ENCODE measurements around the gene CD44. TPM values are rescaled to one million over a fixed set of nuclear protein-coding genes. Genes with fewer than 3 reads are reported as not detected.

The CD44 gene
- total RNA-seq, 1 donor from 2014 or later, result 155 TPM

DNA sequence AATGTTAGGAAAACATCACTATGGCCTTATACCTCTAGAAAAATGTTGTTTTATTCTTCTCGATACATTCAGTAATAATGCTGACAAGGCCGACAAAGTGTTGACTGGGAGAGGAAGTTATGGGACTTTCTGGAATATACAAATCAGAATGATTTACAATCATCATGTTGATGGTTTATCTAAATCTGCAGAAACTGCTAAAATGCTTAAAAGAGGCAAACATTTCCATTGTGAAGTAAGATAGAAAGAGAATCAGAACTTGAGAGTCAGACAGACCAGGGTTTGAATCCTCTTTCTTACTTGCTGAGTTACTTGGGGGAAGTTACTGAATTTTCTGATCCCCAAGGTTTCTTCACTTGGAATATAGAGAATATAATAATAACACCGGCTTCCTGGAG lies 89.4 kb downstream of the CD44 start:
- peaks cover 5% of the 10 kb centered on the region for H3K4me1 Mint-ChIP-seq (ENCODE audit: unreplicated experiment)
- no peak for DNase-seq (ENCODE audit: low spot score)
- peaks cover 15% of the 10 kb centered on the region for H3K36me3 Mint-ChIP-seq (ENCODE audit: low read depth, unreplicated experiment)
- H3K4me3 Mint-ChIP-seq (ENCODE audit: unreplicated experiment), result no peak overlapping the region
- H3K27me3 Mint-ChIP-seq (ENCODE audit: unreplicated experiment), result peaks cover 6% of the 10 kb centered on the region
- H3K9me3 Mint-ChIP-seq (ENCODE audit: unreplicated experiment), result no peaks in the 10 kb centered on the region
- no peak overlapping the region for H3K27ac Mint-ChIP-seq (ENCODE audit: unreplicated experiment)
- no peak for TF ChIP-seq CTCF (IDR thresholded peaks at IDR 0.05; ENCODE audit: unreplicated experiment)

GRCh38 chr11:35230388-35230787 lies 91.4 kb downstream of the CD44 start:
- H3K4me1 Mint-ChIP-seq (ENCODE audit: unreplicated experiment), result peaks cover 5% of the 10 kb centered on the region
- H3K27me3 Mint-ChIP-seq (ENCODE audit: unreplicated experiment), result peaks cover 6% of the 10 kb centered on the region
- DNase-seq (ENCODE audit: low spot score), result no peak
- H3K36me3 Mint-ChIP-seq (ENCODE audit: low read depth, unreplicated experiment), result peaks cover 15% of the 10 kb centered on the region
- no peak overlapping the region for H3K4me3 Mint-ChIP-seq (ENCODE audit: unreplicated experiment)
- no peak for TF ChIP-seq CTCF (IDR thresholded peaks at IDR 0.05; ENCODE audit: unreplicated experiment)
- no peak overlapping the region for H3K27ac Mint-ChIP-seq (ENCODE audit: unreplicated experiment)
- no peaks in the 10 kb centered on the region for H3K9me3 Mint-ChIP-seq (ENCODE audit: unreplicated experiment)

GRCh38 chr11:35231076-35231860 lies 92.3 kb downstream of the CD44 start:
- no peak overlapping the region for H3K27ac Mint-ChIP-seq (ENCODE audit: unreplicated experiment)
- peaks cover 11% of the 10 kb centered on the region for H3K36me3 Mint-ChIP-seq (ENCODE audit: low read depth, unreplicated experiment)

DNA sequence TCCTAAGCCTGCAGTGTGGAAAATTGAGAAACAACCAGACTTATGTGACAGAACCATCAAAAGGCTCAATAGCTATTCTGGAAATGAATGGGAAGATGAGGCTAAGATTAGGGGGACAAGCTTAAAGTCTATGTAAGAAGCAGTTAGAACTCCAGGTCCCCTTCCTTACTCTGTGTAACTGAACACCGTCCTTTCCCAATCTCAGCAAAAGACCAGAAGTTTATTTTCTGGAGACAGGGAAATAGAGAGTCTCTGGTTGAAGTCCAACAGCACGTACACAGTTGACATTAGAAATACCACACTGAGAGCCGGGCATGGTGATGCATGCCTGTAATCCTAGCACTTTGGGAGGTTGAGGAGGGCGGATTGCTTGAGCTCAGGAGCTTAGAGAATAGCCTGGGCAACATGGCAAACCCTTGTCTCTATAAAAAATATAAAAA lies 93.9 kb downstream of the CD44 start:
- Mint-ChIP-seq H3K9me3 (ENCODE audit: unreplicated experiment) (no peaks in the 10 kb centered on the region), H3K36me3 (ENCODE audit: low read depth, unreplicated experiment) (peaks cover 10% of the 10 kb centered on the region), H3K4me1 (ENCODE audit: unreplicated experiment) (peaks cover 3% of the 10 kb centered on the region), H3K27ac (ENCODE audit: unreplicated experiment) (no peak overlapping the region), H3K4me3 (ENCODE audit: unreplicated experiment) (no peak overlapping the region), H3K27me3 (ENCODE audit: unreplicated experiment) (peaks cover 6% of the 10 kb centered on the region)
- no peak for TF ChIP-seq CTCF (IDR thresholded peaks at IDR 0.05; ENCODE audit: unreplicated experiment)
- no peak for DNase-seq (ENCODE audit: low spot score)

More at GRCh38 chr11:35231076-35231860, 92.3 kb downstream of the CD44 start:
- DNase-seq (ENCODE audit: low spot score), result no peak
- H3K27me3 Mint-ChIP-seq (ENCODE audit: unreplicated experiment), result peaks cover 6% of the 10 kb centered on the region
- no peak for TF ChIP-seq CTCF (IDR thresholded peaks at IDR 0.05; ENCODE audit: unreplicated experiment)
- H3K4me1 Mint-ChIP-seq (ENCODE audit: unreplicated experiment), result peaks cover 5% of the 10 kb centered on the region
- no peak overlapping the region for H3K4me3 Mint-ChIP-seq (ENCODE audit: unreplicated experiment)
- no peaks in the 10 kb centered on the region for H3K9me3 Mint-ChIP-seq (ENCODE audit: unreplicated experiment)

DNA sequence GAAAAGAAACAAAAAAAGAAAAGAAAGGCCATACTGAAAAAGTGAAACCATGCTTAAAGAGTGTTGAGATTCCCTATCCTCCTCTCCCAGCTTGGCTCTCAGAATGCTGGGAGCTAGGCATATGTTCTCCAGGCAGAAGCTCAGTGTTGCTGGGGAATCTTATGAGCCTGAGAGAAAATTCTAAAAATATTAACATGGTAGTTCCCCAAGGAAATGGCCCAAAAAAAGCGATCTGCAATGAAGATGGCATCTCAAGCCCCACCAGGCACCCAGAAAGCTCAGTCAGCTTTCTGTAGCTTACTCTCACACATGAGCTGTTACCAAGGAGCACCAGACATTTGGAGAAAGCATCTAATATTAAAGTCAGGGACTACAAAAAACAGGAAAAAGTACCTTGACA lies 94.5 kb downstream of the CD44 start:
- H3K27ac Mint-ChIP-seq (ENCODE audit: unreplicated experiment), result no peak overlapping the region
- peaks cover 10% of the 10 kb centered on the region for H3K36me3 Mint-ChIP-seq (ENCODE audit: low read depth, unreplicated experiment)
- H3K9me3 Mint-ChIP-seq (ENCODE audit: unreplicated experiment), result no peaks in the 10 kb centered on the region
- H3K27me3 Mint-ChIP-seq (ENCODE audit: unreplicated experiment), result peaks cover 6% of the 10 kb centered on the region
- H3K4me1 Mint-ChIP-seq (ENCODE audit: unreplicated experiment), result no peaks in the 10 kb centered on the region
- no peak for TF ChIP-seq CTCF (IDR thresholded peaks at IDR 0.05; ENCODE audit: unreplicated experiment)
- H3K4me3 Mint-ChIP-seq (ENCODE audit: unreplicated experiment), result no peak overlapping the region
- DNase-seq (ENCODE audit: low spot score), result no peak
